K562 (cell line): ENCODE results near the gene LTA. TPM values are rescaled to one million over a fixed set of nuclear protein-coding genes. Genes with fewer than 3 reads are reported as not detected.

Experiments
- ATF1 ChIP-seq, 2 experiments: fragments of 450-650 bp in 1 of 2; IDR thresholded peaks; 2 replicates each; pipeline ENCODE4 v1.6.1; 2016; ENCODE audit warnings: missing compliant biosample characterization in 1 of 2, missing genetic modification characterization in 1 of 2
- CEBPG ChIP-seq, 3 experiments: fragments of 200-800 bp in 1 of 3; sonication (Bioruptor generic) in 1 of 3; sonication (generic) in 1 of 3; formaldehyde crosslinking in 1 of 3; IDR thresholded peaks in 2 of 3; conservative IDR thresholded peaks in 1 of 3; 2 replicates each; pipeline versions ENCODE4 v1.6.1 to v1.8.0; 2016 to 2022; ENCODE audit warnings: missing compliant biosample characterization in 2 of 3, missing genetic modification characterization in 2 of 3, mild to moderate bottlenecking in 1 of 3, missing genetic modification reagents in 1 of 3
- FOSL1 ChIP-seq: fragments of 200-800 bp; sonication (Bioruptor generic); conservative IDR thresholded peaks from 2 replicates; pipeline ENCODE4 v1.6.1; 2016; ENCODE audit warnings: missing genetic modification characterization, missing compliant biosample characterization
- MAX ChIP-seq: sonication (generic); formaldehyde crosslinking; IDR thresholded peaks from 2 replicates; pipeline ENCODE4 v1.9.0; 2022; ENCODE audit warnings: mild to moderate bottlenecking, missing genetic modification reagents
- NR4A1 ChIP-seq, 2 experiments: fragments of 250-450 bp in 1 of 2; fragments of 450-650 bp in 1 of 2; sonication (Bioruptor Pico) in 1 of 2; IDR thresholded peaks; 2 replicates each; pipeline versions ENCODE4 v1.4.0 to v1.6.1; 2016 to 2020; ENCODE audit warnings: mild to moderate bottlenecking in 2 of 2, missing compliant biosample characterization in 1 of 2, missing genetic modification characterization in 1 of 2, moderate library complexity in 1 of 2
- REST ChIP-seq, 2 experiments: fragments of 450-650 bp; formaldehyde crosslinking in 1 of 2; IDR thresholded peaks; 2 replicates each; pipeline versions ENCODE4 v1.4.0 to v1.6.1; 2014 to 2020; ENCODE audit warnings: mild to moderate bottlenecking in 2 of 2, borderline replicate concordance in 1 of 2, low read depth in 1 of 2
- SMARCA4 ChIP-seq: fragments of 450-650 bp; IDR thresholded peaks from 2 replicates; pipeline ENCODE4 v1.6.1; 2016
- TEAD1 ChIP-seq, 2 experiments: fragments of 450-650 bp in 1 of 2; sonication (generic) in 1 of 2; formaldehyde crosslinking; IDR thresholded peaks; 2 replicates each; pipeline versions ENCODE4 v1.4.0 to v1.8.0; 2020 to 2022; ENCODE audit warnings: mild to moderate bottlenecking in 2 of 2, missing genetic modification reagents in 1 of 2
- TOE1 ChIP-seq, 2 experiments: fragments of 450-650 bp in 1 of 2; sonication (generic) in 1 of 2; formaldehyde crosslinking in 1 of 2; IDR thresholded peaks; 2 replicates each; pipeline versions ENCODE4 v1.7.1 to v1.8.0; 2016 to 2022; ENCODE audit warnings: borderline replicate concordance in 2 of 2, mild to moderate bottlenecking in 2 of 2, antibody characterized with exemption in 1 of 2, inconsistent platforms in 1 of 2, low read depth in 1 of 2, missing genetic modification reagents in 1 of 2, moderate library complexity in 1 of 2
- ZNF143 ChIP-seq: sonication (generic); formaldehyde crosslinking; IDR thresholded peaks from 2 replicates; pipeline ENCODE4 v1.9.0; 2022; ENCODE audit warnings: mild to moderate bottlenecking, missing genetic modification reagents
- ZNF511 ChIP-seq: sonication (generic); formaldehyde crosslinking; IDR thresholded peaks from 2 replicates; pipeline ENCODE4 v1.8.0; 2022; ENCODE audit warnings: mild to moderate bottlenecking, missing genetic modification reagents
- ZNF584 ChIP-seq: fragments of 200-800 bp; sonication (Bioruptor generic); IDR thresholded peaks from 2 replicates; pipeline ENCODE4 v1.6.1; 2016; ENCODE audit warnings: low read depth, mild to moderate bottlenecking, missing genetic modification characterization, missing compliant biosample characterization
- polyA plus RNA-seq, 8 experiments: library from polyadenylated mRNA; depleted of rRNA in 4 of 8; stranded (reverse) in 5 of 8; unstranded in 3 of 8; fragments of >200 nt; fragmentation: Nextera tagmentation in 2 of 8; fragmentation: Illumina TruSeq in 1 of 8; extraction: Ambion mirVana in 2 of 8; extraction: Trizol in 1 of 8; gene quantifications; 2 replicates each; pipeline versions ENCODE4 v1.2.1 to v1.2.3, GENCODE V29; 2011 to 2014; ENCODE audit warnings: inconsistent platforms in 1 of 8, missing spikeins in 1 of 8
- total RNA-seq, 7 experiments: library from RNA; depleted of rRNA in 6 of 7; stranded (reverse); fragments of >200 nt in 6 of 7; fragmentation: Illumina TruSeq in 2 of 7; extraction: Trizol in 2 of 7; gene quantifications; 2 replicates each; pipeline versions ENCODE4 v1.2.1 to v1.2.3, GENCODE V29; 2011 to 2021; ENCODE audit warnings: low replicate concordance in 1 of 7
- TF ChIP-seq, protein P1 (sequence below): sonication (generic); formaldehyde crosslinking; IDR thresholded peaks from 2 replicates; pipeline ENCODE4 v1.8.0; 2022; ENCODE audit warnings: mild to moderate bottlenecking, missing genetic modification reagents

Gene LTA
- total and polyA plus RNA-seq, 9 of the 15 experiments (the other 6 are each of a cell fraction or from before 2014, with no cell fraction given) = 0.80 TPM; not detected in 8

DNA sequence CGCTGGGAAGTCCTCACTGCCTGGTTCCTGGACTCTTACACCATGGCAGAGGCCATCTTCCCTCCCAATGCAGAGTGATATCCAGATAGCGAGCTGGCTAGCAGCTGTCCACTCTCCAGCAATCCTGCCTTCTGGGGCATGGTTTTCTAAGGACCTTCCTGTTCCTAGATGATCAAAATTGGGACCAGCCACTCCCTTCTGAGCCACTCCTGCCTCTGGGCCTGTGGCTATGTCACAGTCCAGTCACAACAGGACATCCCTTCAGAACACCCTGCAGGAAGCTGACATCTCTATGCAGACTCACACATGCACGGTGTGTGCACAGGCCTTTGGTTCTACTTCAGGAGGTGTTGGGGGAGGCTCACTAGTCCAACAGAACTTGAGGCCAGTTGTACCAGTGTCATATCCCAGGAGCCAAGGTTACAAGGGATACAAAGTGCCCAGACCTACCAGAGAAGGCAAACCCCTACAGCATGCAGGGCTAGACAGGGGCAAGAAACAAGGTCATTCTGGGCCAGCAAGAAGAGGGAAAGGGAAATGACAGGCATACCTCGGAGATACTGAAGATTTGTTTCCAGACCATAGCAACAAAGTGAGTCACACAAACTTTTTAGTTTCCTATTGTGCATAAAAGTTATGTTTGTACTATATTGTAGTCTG, 46.0 kb upstream of the LTA start (continued):
- peak; percentile 40; the same call in 1 of the 2 replicates for TF ChIP-seq REST (IDR thresholded peaks at IDR 0.05; ENCODE audit: borderline replicate concordance)
- peak; percentile 31; the same call in 1 of the 2 replicates for TF ChIP-seq REST (CRISPR knock-in tag; IDR thresholded peaks at IDR 0.05; ENCODE audit: low read depth)
- TF ChIP-seq SMARCA4 = peak; percentile 10
- 0 out of 2 replicates have a peak, but pooled peaks have one; percentile 47 for TF ChIP-seq ZNF584 (CRISPR knock-in tag)
- peak in 1 of 2 experiments; percentile 64; a peak in 1 of 4 replicates for TF ChIP-seq TEAD1 (CRISPR knock-in tag; IDR thresholded peaks at IDR 0.05)
- no peak for TF ChIP-seq TOE1 (IDR thresholded peaks at IDR 0.05; ENCODE audit: borderline replicate concordance)
- TF ChIP-seq TOE1 (CRISPR knock-in tag; IDR thresholded peaks at IDR 0.05; ENCODE audit: borderline replicate concordance, low read depth) = 0 out of 2 replicates have a peak, but pooled peaks have one; percentile 44
- peak; percentile 83 for TF ChIP-seq FOSL1 (tag)
- peak; percentile 68 for TF ChIP-seq MAX
- no peak for TF ChIP-seq NR4A1 (CRISPR knock-in tag; IDR thresholded peaks at IDR 0.05)
- TF ChIP-seq NR4A1 (tag; IDR thresholded peaks at IDR 0.05) = peak; percentile 59; the same call in 1 of the 2 replicates
- peak; percentile 16; the same call in 1 of the 2 replicates for TF ChIP-seq CEBPG (CRISPR knock-in tag; IDR thresholded peaks at IDR 0.05)
- TF ChIP-seq CEBPG (tag; conservative IDR thresholded peaks at IDR 0.05 in 1 of 2, IDR thresholded peaks at IDR 0.05 in 1 of 2) = no peak
- TF ChIP-seq ATF1 (CRISPR knock-in tag; IDR thresholded peaks at IDR 0.05) = no peak
- 0 out of 2 replicates have a peak, but pooled peaks have one; percentile 10 for TF ChIP-seq ATF1 (tag; IDR thresholded peaks at IDR 0.05)
- TF ChIP-seq, protein P1, sequence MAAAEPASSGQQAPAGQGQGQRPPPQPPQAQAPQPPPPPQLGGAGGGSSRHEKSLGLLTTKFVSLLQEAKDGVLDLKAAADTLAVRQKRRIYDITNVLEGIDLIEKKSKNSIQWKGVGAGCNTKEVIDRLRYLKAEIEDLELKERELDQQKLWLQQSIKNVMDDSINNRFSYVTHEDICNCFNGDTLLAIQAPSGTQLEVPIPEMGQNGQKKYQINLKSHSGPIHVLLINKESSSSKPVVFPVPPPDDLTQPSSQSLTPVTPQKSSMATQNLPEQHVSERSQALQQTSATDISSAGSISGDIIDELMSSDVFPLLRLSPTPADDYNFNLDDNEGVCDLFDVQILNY = 0 out of 2 replicates have a peak, but pooled peaks have one; percentile 50
- peak; percentile 59 for TF ChIP-seq ZNF143 (CRISPR knock-in tag)
- TF ChIP-seq ZNF511 = peak; percentile 47; the same call in 1 of the 2 replicates
